IMR-90 (cell line): ENCODE results near the gene METAP2. TPM values are rescaled to one million over a fixed set of nuclear protein-coding genes. Genes with fewer than 3 reads are reported as not detected.

Source experiments
- ATAC-seq: fragments of 200-7000 bp; cut with Tn5 transposase; 2 replicates; pipeline ENCODE4 v1.9.1; 2020; ENCODE audit warnings: low read depth, mild to moderate bottlenecking, moderate library complexity
- BruUV-seq: library from RNA; stranded (reverse); fragments of 400-500 nt; replicated peaks from 2 replicates; lab custom pipeline; 2021; lab: Mats Ljungman, UMichigan
- CTCF ChIA-PET: fragments of 300-600 bp; formaldehyde crosslinking; extraction: SDS; loops from one replicate; lab custom pipeline; 2021; ENCODE audit warnings: antibody characterized with exemption; lab: Yijun Ruan, JAX
- POLR2A ChIA-PET: fragments of 300-600 bp; sonication (Branson Sonifier 250); formaldehyde crosslinking; loops from one replicate; lab custom pipeline; 2022; ENCODE audit warnings: antibody characterized with exemption; ENCODE audit not compliant: unreplicated experiment; lab: Charles Lee
- DNase-seq: peaks from one replicate; pipeline ENCODE4 v3.0.0; 2013
- H2AFZ ChIP-seq: replicated peaks from 2 replicates; pipeline ENCODE3; 2013; ENCODE audit warnings: low read length, mild to moderate bottlenecking; ENCODE audit not compliant: poor library complexity
- H2AK5ac ChIP-seq: 2 replicates; pipeline ENCODE4 v1.6.1; 2013; ENCODE audit warnings: low read depth, low read length, inconsistent platforms
- H2AK9ac ChIP-seq: replicated peaks from 2 replicates; pipeline ENCODE3; 2013; ENCODE audit warnings: mild to moderate bottlenecking, low read depth, low read length, moderate library complexity; ENCODE audit not compliant: poor library complexity
- H2BK120ac ChIP-seq: 2 replicates; pipeline ENCODE4 v1.6.1; 2013; ENCODE audit warnings: low read depth, low read length, inconsistent platforms
- H2BK15ac ChIP-seq: 3 replicates; pipeline ENCODE4 v1.6.1; 2013; ENCODE audit warnings: low read depth, low read length, inconsistent platforms
- H2BK20ac ChIP-seq: 2 replicates; pipeline ENCODE4 v1.6.1; 2013; ENCODE audit warnings: low read depth, mild to moderate bottlenecking, inconsistent platforms, low read length, moderate library complexity
- H2BK5ac ChIP-seq: 2 replicates; pipeline ENCODE4 v1.6.1; 2013; ENCODE audit warnings: mild to moderate bottlenecking, low read depth, low read length, inconsistent platforms; ENCODE audit not compliant: poor library complexity, severe bottlenecking
- H3K14ac ChIP-seq: replicated peaks from 2 replicates; pipeline ENCODE4 v1.6.1; 2013; ENCODE audit warnings: low read depth, low read length, inconsistent platforms
- H3K18ac ChIP-seq: 2 replicates; pipeline ENCODE4 v1.6.1; 2013; ENCODE audit warnings: low read depth, low read length, control low read depth
- H3K23ac ChIP-seq: 2 replicates; pipeline ENCODE4 v1.6.1; 2013; ENCODE audit warnings: low read depth, low read length, inconsistent platforms
- H3K27ac ChIP-seq: 2 replicates; pipeline ENCODE4 v1.5.1; 2013; ENCODE audit warnings: mild to moderate bottlenecking, control low read depth, low read length; ENCODE audit not compliant: insufficient read depth
- H3K27me3 ChIP-seq: 2 replicates; pipeline ENCODE4 v1.6.1; 2013; ENCODE audit warnings: low read length; ENCODE audit not compliant: control insufficient read depth, insufficient read depth
- H3K36me3 ChIP-seq: 2 replicates; pipeline ENCODE4 v1.6.1; 2013; ENCODE audit warnings: low read length, mixed read lengths; ENCODE audit not compliant: control insufficient read depth, insufficient read depth
- H3K4ac ChIP-seq: 2 replicates; pipeline ENCODE4 v1.6.1; 2013; ENCODE audit warnings: low read depth, low read length, inconsistent platforms
- H3K4me1 ChIP-seq: 2 replicates; pipeline ENCODE4 v1.6.1; 2013; ENCODE audit warnings: low read length, mixed read lengths; ENCODE audit not compliant: control insufficient read depth, insufficient read depth
- H3K4me2 ChIP-seq: 2 replicates; pipeline ENCODE4 v1.6.1; 2013; ENCODE audit warnings: low read depth, mild to moderate bottlenecking, control low read depth, low read length, moderate library complexity
- H3K4me3 ChIP-seq: 2 replicates; pipeline ENCODE4 v1.5.1; 2013; ENCODE audit warnings: low read depth, mild to moderate bottlenecking, control low read depth, low read length, moderate library complexity; ENCODE audit not compliant: insufficient read depth
- H3K56ac ChIP-seq: 2 replicates; pipeline ENCODE4 v1.6.1; 2013; ENCODE audit warnings: low read length, inconsistent platforms; ENCODE audit not compliant: insufficient read depth; ENCODE audit errors: extremely low read depth
- H3K79me1 ChIP-seq, 2 experiments: 2 replicates each; pipeline ENCODE4 v1.6.1; 2013; ENCODE audit warnings: low read length in 2 of 2, inconsistent platforms in 1 of 2, low read depth in 1 of 2
- H3K9ac ChIP-seq: 2 replicates; pipeline ENCODE4 v1.6.1; 2013; ENCODE audit warnings: low read depth, low read length, control low read depth
- H3K9me1 ChIP-seq: 2 replicates; pipeline ENCODE4 v1.6.1; 2013; ENCODE audit warnings: low read length, inconsistent platforms; ENCODE audit not compliant: insufficient read depth
- H3K9me3 ChIP-seq: 2 replicates; pipeline ENCODE4 v1.6.1; 2013; ENCODE audit warnings: low read length; ENCODE audit not compliant: control insufficient read depth, insufficient read depth
- H4K20me1 ChIP-seq: 2 replicates; pipeline ENCODE4 v1.6.1; 2013; ENCODE audit warnings: low read length, inconsistent platforms; ENCODE audit not compliant: insufficient read depth
- H4K5ac ChIP-seq: 2 replicates; pipeline ENCODE4 v1.6.1; 2013; ENCODE audit warnings: mild to moderate bottlenecking, low read depth, low read length, control low read depth
- H4K8ac ChIP-seq, 2 experiments: 2 replicates each; pipeline ENCODE4 v1.6.1; 2013; ENCODE audit warnings: low read depth in 2 of 2, low read length in 2 of 2, control low read depth in 1 of 2, inconsistent platforms in 1 of 2
- H4K91ac ChIP-seq: 2 replicates; pipeline ENCODE4 v1.6.1; 2013; ENCODE audit warnings: low read depth, low read length, inconsistent platforms; ENCODE audit not compliant: insufficient read depth
- BHLHE40 ChIP-seq: fragments of 150-350 bp; IDR thresholded peaks from 2 replicates; pipeline ENCODE4 v1.6.1; 2016; ENCODE audit warnings: mild to moderate bottlenecking, low read depth, low read length
- FOS ChIP-seq: fragments of 150-350 bp; IDR thresholded peaks from 2 replicates; pipeline ENCODE4 v1.6.1; 2016; ENCODE audit warnings: low read depth, low read length
- MAZ ChIP-seq: IDR thresholded peaks from 2 replicates; pipeline ENCODE4 v1.6.1; 2012; ENCODE audit warnings: low read depth, mild to moderate bottlenecking, low read length, improper control_type of control experiment, moderate library complexity, borderline replicate concordance
- MXI1 ChIP-seq: IDR thresholded peaks from 2 replicates; pipeline ENCODE4 v1.6.1; 2012; ENCODE audit warnings: low read depth, mild to moderate bottlenecking, low read length, moderate library complexity, borderline replicate concordance
- NFE2L2 ChIP-seq: fragments of 150-350 bp; IDR thresholded peaks from 2 replicates; pipeline ENCODE4 v1.6.1; 2016; ENCODE audit warnings: low read depth, mild to moderate bottlenecking, low read length
- POLR2A ChIP-seq: IDR thresholded peaks from 2 replicates; pipeline ENCODE4 v1.6.1; 2012; ENCODE audit warnings: mild to moderate bottlenecking, low read depth, low read length
- WGBS, 2 experiments: methylation state at CpG; one replicate each; pipeline versions ENCODE4 v1.1.5 to v1.1.7; 2013; ENCODE audit warnings: missing lambda C conversion rate in 2 of 2; ENCODE audit not compliant: insufficient read length in 1 of 2; ENCODE audit errors: extremely low coverage in 2 of 2; 5-methylcytosine and 5-hydroxymethylcytosine counted together
- dilution Hi-C: fragments of 300-500 bp; cut with HindIII; formaldehyde crosslinking; loops from one replicate; pipeline ENCODE4 v1.14.3; 2018; ENCODE audit warnings: low sequenced_read_pairs; ENCODE audit not compliant: unreplicated experiment
- in situ Hi-C: fragments of 300-500 bp; cut with MboI; formaldehyde crosslinking; loops from 3 replicates; pipeline ENCODE4 v1.14.3; 2019; ENCODE audit warnings: low sequenced_read_pairs, inconsistent platforms, mixed read lengths
- intact Hi-C: fragments of 100-400 bp; cut with micrococcal nuclease; formaldehyde crosslinking; loops from 2 replicates; pipeline ENCODE4 v1.10.0; 2022
- microRNA-seq, 2 experiments: library from miRNA; stranded (forward) in 1 of 2; unstranded in 1 of 2; fragments of 10-50 nt in 1 of 2; fragments of <30 nt in 1 of 2; gene quantifications in 1 of 2; microRNA quantifications in 1 of 2; one replicate each; pipeline versions ENCODE3 to v1.1.0; 2013 to 2020; ENCODE audit not compliant: insufficient read depth in 1 of 2, insufficient read length in 1 of 2, unreplicated experiment in 1 of 2
- polyA plus RNA-seq, 3 experiments: library from polyadenylated mRNA; depleted of rRNA; stranded (reverse); fragments of >200 nt; gene quantifications; 2 replicates each; pipeline ENCODE4 v1.2.3, GENCODE V29; 2012; ENCODE audit warnings: low replicate concordance in 1 of 3
- small RNA-seq, 5 experiments: library from RNA; depleted of rRNA; stranded (forward); fragments of <200 nt; gene quantifications; one replicate each; pipeline ENCODE3, GENCODE V24; 2012
- total RNA-seq: library from RNA; depleted of rRNA; stranded (reverse); fragments of >200 nt; gene quantifications from 2 replicates; pipeline ENCODE4 v1.2.3, GENCODE V29; 2012; rRNA removed
- TF ChIP-seq, protein P1 (sequence below): fragments of 150-350 bp; IDR thresholded peaks from 2 replicates; pipeline ENCODE4 v1.6.1; 2017; ENCODE audit warnings: mild to moderate bottlenecking, antibody characterized with exemption, low read length, low read depth

METAP2 gene
- total and polyA plus RNA-seq, 2 of the 4 experiments (the other 2 are of a cell fraction), result 62.5 to 72.9 TPM

GRCh38 chr12:95557625-95558024, 83.7 kb downstream of the METAP2 start:
- no peaks in the 10 kb centered on the region for H3K27me3 ChIP-seq
- H4K5ac ChIP-seq, result no peak overlapping the region
- TF ChIP-seq POLR2A (no peak), MAZ (no peak), BHLHE40 (no peak), FOS (no peak), MXI1 (no peak), NFE2L2 (no peak)
- TF ChIP-seq, protein P1, sequence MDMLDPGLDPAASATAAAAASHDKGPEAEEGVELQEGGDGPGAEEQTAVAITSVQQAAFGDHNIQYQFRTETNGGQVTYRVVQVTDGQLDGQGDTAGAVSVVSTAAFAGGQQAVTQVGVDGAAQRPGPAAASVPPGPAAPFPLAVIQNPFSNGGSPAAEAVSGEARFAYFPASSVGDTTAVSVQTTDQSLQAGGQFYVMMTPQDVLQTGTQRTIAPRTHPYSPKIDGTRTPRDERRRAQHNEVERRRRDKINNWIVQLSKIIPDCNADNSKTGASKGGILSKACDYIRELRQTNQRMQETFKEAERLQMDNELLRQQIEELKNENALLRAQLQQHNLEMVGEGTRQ, result no peak
- H3K4ac ChIP-seq, result no peak overlapping the region
- ATAC-seq (no peak), DNase-seq (no peak)
- no peak overlapping the region for H3K14ac ChIP-seq
- H3K36me3 ChIP-seq, result no peaks in the 10 kb centered on the region
- no peak overlapping the region for H2BK5ac ChIP-seq
- no peaks in the 10 kb centered on the region for H3K4me1 ChIP-seq
- no peak overlapping the region for H3K56ac ChIP-seq
- H4K20me1 ChIP-seq, result no peaks in the 10 kb centered on the region
- H4K8ac ChIP-seq, result no peak overlapping the region
- no peak overlapping the region for H3K23ac ChIP-seq
- H2AFZ ChIP-seq, result no peak overlapping the region
- dilution Hi-C loops (no loop called here), intact Hi-C loops (no loop called here), in situ Hi-C loops (no loop called here)
- no peak overlapping the region for H3K27ac ChIP-seq
- no peak overlapping the region for H2BK20ac ChIP-seq
- no CpG with 5 or more reads among the region's 1 CpG for WGBS, 2 experiments
- CTCF ChIA-PET, result no interaction called here
- H3K4me2 ChIP-seq, result no peak overlapping the region
- H3K18ac ChIP-seq, result no peak overlapping the region
- no peaks in the 10 kb centered on the region for H3K9me1 ChIP-seq
- H3K4me3 ChIP-seq, result no peak overlapping the region
- no peaks in the 10 kb centered on the region for H3K9me3 ChIP-seq
- no peak overlapping the region for H2BK120ac ChIP-seq
- no peaks in the 10 kb centered on the region for H3K79me1 ChIP-seq
- no TSS peak for BruUV-seq
- no peak overlapping the region for H2BK15ac ChIP-seq
- POLR2A ChIA-PET, result interaction anchor here (0.6 kb wide), 1 partner anchor 31 kb away, joined by 4 read pairs; no protein-coding TSS in a partner anchor
- H2AK9ac ChIP-seq, result no peak overlapping the region
- no peak overlapping the region for H4K91ac ChIP-seq
- no peak overlapping the region for H3K9ac ChIP-seq
- no peak overlapping the region for H2AK5ac ChIP-seq

Small RNAs within 50 kb of the gene (microRNA-seq; reads per million reads assigned to microRNA genes)
- not detected for gene RNU6-735P (ENCODE audit: insufficient read depth, insufficient read length)

Small RNAs within 50 kb of the gene (small RNA-seq; reads per million reads assigned to genes)
- gene RNU6-735P, result 0 to 43.4 (median 1.1) reads per million in 5 experiments

Other genes starting within 250 kb of the METAP2 start
- 33.5 and 40.3 TPM in 2 replicates for gene USP44, start 77.3 kb downstream of the METAP2 start, total RNA-seq
- 10.3 and 13.0 TPM in 2 replicates for gene USP44, start 77.3 kb downstream of the METAP2 start, polyA plus RNA-seq (2012; rRNA removed)